SU-DHL-6 (cell line): Measurements from ENCODE around the gene CDC45.

Source experiments
- EZH2phosphoT487 ChIP-seq: fragments of 200-600 bp; sonication (generic), shearing (Covaris generic); conservative IDR thresholded peaks from 2 replicates; pipeline ENCODE4 v1.6.1; 2018; ENCODE audit warnings: mild to moderate bottlenecking, antibody characterized with exemption, low read length, moderate library complexity, mixed read lengths
- TF ChIP-seq, protein P1 (sequence below): fragments of 200-600 bp; sonication (generic); IDR thresholded peaks from one replicate; pipeline ENCODE4 v1.5.1; 2017; ENCODE audit warnings: antibody characterized with exemption, mild to moderate bottlenecking, low read length, moderate library complexity; ENCODE audit not compliant: insufficient read depth, poor library complexity, severe bottlenecking

DNA sequence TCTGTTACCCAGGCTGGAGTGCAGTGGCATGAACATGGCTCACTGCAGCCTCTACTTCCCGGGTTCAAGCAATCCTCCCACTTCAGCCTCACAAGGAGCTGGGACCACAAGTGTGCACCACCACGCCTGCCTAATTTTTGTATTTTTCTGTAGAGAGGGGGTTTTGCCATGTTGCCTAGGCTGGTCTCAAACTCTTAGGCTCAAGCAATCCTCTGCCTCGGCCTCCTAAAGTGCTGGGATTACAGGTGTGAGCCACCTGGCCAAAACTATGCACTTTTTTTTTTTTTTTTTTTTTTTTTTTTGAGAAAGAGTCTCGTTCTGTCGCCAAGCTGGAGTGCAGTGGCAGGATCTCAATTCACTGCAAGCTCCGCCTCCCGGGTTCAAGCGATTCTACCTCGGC lies 56.8 kb downstream of the CDC45 start:
- TF ChIP-seq, protein P1, sequence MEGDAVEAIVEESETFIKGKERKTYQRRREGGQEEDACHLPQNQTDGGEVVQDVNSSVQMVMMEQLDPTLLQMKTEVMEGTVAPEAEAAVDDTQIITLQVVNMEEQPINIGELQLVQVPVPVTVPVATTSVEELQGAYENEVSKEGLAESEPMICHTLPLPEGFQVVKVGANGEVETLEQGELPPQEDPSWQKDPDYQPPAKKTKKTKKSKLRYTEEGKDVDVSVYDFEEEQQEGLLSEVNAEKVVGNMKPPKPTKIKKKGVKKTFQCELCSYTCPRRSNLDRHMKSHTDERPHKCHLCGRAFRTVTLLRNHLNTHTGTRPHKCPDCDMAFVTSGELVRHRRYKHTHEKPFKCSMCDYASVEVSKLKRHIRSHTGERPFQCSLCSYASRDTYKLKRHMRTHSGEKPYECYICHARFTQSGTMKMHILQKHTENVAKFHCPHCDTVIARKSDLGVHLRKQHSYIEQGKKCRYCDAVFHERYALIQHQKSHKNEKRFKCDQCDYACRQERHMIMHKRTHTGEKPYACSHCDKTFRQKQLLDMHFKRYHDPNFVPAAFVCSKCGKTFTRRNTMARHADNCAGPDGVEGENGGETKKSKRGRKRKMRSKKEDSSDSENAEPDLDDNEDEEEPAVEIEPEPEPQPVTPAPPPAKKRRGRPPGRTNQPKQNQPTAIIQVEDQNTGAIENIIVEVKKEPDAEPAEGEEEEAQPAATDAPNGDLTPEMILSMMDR: no peak
- no peak for TF ChIP-seq EZH2phosphoT487
